ENCODE measurements around the gene NDRG4. TPM values are rescaled to one million over a fixed set of nuclear protein-coding genes. Genes with fewer than 3 reads are reported as not detected.
A peak's percentile ranks its signal among the peaks of the same experiment; 100 is the strongest.

Gene NDRG4
- total and polyA plus RNA-seq, 2 experiments from 2014 or later: 16.3 to 32.1 TPM

- TF ChIP-seq, protein P1, sequence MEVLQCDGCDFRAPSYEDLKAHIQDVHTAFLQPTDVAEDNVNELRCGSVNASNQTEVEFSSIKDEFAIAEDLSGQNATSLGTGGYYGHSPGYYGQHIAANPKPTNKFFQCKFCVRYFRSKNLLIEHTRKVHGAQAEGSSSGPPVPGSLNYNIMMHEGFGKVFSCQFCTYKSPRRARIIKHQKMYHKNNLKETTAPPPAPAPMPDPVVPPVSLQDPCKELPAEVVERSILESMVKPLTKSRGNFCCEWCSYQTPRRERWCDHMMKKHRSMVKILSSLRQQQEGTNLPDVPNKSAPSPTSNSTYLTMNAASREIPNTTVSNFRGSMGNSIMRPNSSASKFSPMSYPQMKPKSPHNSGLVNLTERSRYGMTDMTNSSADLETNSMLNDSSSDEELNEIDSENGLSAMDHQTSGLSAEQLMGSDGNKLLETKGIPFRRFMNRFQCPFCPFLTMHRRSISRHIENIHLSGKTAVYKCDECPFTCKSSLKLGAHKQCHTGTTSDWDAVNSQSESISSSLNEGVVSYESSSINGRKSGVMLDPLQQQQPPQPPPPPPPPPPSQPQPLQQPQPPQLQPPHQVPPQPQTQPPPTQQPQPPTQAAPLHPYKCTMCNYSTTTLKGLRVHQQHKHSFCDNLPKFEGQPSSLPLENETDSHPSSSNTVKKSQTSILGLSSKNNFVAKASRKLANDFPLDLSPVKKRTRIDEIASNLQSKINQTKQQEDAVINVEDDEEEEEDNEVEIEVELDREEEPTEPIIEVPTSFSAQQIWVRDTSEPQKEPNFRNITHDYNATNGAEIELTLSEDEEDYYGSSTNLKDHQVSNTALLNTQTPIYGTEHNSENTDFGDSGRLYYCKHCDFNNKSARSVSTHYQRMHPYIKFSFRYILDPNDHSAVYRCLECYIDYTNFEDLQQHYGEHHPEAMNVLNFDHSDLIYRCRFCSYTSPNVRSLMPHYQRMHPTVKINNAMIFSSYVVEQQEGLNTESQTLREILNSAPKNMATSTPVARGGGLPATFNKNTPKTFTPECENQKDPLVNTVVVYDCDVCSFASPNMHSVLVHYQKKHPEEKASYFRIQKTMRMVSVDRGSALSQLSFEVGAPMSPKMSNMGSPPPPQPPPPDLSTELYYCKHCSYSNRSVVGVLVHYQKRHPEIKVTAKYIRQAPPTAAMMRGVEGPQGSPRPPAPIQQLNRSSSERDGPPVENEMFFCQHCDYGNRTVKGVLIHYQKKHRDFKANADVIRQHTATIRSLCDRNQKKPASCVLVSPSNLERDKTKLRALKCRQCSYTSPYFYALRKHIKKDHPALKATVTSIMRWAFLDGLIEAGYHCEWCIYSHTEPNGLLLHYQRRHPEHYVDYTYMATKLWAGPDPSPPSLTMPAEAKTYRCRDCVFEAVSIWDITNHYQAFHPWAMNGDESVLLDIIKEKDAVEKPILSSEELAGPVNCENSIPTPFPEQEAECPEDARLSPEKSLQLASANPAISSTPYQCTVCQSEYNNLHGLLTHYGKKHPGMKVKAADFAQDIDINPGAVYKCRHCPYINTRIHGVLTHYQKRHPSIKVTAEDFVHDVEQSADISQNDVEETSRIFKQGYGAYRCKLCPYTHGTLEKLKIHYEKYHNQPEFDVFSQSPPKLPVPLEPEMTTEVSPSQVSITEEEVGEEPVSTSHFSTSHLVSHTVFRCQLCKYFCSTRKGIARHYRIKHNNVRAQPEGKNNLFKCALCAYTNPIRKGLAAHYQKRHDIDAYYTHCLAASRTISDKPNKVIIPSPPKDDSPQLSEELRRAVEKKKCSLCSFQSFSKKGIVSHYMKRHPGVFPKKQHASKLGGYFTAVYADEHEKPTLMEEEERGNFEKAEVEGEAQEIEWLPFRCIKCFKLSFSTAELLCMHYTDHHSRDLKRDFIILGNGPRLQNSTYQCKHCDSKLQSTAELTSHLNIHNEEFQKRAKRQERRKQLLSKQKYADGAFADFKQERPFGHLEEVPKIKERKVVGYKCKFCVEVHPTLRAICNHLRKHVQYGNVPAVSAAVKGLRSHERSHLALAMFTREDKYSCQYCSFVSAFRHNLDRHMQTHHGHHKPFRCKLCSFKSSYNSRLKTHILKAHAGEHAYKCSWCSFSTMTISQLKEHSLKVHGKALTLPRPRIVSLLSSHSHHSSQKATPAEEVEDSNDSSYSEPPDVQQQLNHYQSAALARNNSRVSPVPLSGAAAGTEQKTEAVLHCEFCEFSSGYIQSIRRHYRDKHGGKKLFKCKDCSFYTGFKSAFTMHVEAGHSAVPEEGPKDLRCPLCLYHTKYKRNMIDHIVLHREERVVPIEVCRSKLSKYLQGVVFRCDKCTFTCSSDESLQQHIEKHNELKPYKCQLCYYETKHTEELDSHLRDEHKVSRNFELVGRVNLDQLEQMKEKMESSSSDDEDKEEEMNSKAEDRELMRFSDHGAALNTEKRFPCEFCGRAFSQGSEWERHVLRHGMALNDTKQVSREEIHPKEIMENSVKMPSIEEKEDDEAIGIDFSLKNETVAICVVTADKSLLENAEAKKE (CRISPR knock-in tag; IDR thresholded peaks at IDR 0.05): no peak
- TF ChIP-seq, protein P2, sequence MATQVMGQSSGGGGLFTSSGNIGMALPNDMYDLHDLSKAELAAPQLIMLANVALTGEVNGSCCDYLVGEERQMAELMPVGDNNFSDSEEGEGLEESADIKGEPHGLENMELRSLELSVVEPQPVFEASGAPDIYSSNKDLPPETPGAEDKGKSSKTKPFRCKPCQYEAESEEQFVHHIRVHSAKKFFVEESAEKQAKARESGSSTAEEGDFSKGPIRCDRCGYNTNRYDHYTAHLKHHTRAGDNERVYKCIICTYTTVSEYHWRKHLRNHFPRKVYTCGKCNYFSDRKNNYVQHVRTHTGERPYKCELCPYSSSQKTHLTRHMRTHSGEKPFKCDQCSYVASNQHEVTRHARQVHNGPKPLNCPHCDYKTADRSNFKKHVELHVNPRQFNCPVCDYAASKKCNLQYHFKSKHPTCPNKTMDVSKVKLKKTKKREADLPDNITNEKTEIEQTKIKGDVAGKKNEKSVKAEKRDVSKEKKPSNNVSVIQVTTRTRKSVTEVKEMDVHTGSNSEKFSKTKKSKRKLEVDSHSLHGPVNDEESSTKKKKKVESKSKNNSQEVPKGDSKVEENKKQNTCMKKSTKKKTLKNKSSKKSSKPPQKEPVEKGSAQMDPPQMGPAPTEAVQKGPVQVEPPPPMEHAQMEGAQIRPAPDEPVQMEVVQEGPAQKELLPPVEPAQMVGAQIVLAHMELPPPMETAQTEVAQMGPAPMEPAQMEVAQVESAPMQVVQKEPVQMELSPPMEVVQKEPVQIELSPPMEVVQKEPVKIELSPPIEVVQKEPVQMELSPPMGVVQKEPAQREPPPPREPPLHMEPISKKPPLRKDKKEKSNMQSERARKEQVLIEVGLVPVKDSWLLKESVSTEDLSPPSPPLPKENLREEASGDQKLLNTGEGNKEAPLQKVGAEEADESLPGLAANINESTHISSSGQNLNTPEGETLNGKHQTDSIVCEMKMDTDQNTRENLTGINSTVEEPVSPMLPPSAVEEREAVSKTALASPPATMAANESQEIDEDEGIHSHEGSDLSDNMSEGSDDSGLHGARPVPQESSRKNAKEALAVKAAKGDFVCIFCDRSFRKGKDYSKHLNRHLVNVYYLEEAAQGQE (IDR thresholded peaks at IDR 0.05; ENCODE audit: unreplicated experiment): no peak
These were observed 2.4 kb downstream of the NDRG4 start (continued) for GRCh38 chr16:58502217-58502921.

- Histone ChIP-seq H3F3A (replicated peaks; ENCODE audit: low read depth) (no peaks in the 10 kb centered on the region), H3K36me3 (ENCODE audit: insufficient read depth) (no peaks in the 10 kb centered on the region), H3K79me2 (replicated peaks; ENCODE audit: insufficient read depth) (no peaks in the 10 kb centered on the region), H3K9me2 (ENCODE audit: insufficient read depth) (no peaks in the 10 kb centered on the region), H3K27ac (ENCODE audit: low read depth) (no peak overlapping the region), H3K4me3 (no peak overlapping the region), H2AFZ (no peak overlapping the region), H3K4me1 (ENCODE audit: insufficient read depth) (peaks cover 4% of the 10 kb centered on the region; the same call in 1 of the 2 replicates), H4K20me1 (replicated peaks; ENCODE audit: insufficient read depth) (peaks cover 4% of the 10 kb centered on the region; the same call in 1 of the 2 replicates), H3K27me3 (ENCODE audit: insufficient read depth) (no peaks in the 10 kb centered on the region), H3K4me2 (no peak overlapping the region)
- Mint-ChIP-seq H3K9me3 (no peaks in the 10 kb centered on the region; the same call in 2 of the 3 replicates), H3K36me3 (ENCODE audit: low read depth) (no peaks in the 10 kb centered on the region), H3K4me3 (no peak overlapping the region), H3K4me1 (peaks cover 21% of the 10 kb centered on the region), H3K27ac (peak overlapping the region; percentile 80), H3K27me3 (ENCODE audit: insufficient read depth, low read depth, poor library complexity) (peaks cover 27% of the 10 kb centered on the region)
- DNase-seq (ENCODE audit: low spot score) (no peak), ATAC-seq (no peak)
- TF ChIP-seq, protein P3, sequence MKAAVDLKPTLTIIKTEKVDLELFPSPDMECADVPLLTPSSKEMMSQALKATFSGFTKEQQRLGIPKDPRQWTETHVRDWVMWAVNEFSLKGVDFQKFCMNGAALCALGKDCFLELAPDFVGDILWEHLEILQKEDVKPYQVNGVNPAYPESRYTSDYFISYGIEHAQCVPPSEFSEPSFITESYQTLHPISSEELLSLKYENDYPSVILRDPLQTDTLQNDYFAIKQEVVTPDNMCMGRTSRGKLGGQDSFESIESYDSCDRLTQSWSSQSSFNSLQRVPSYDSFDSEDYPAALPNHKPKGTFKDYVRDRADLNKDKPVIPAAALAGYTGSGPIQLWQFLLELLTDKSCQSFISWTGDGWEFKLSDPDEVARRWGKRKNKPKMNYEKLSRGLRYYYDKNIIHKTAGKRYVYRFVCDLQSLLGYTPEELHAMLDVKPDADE (IDR thresholded peaks at IDR 0.05): no peak
- TF ChIP-seq ZNF331 (CRISPR knock-in tag; IDR thresholded peaks at IDR 0.05; ENCODE audit: low read depth) (no peak), EZH2 (IDR thresholded peaks at IDR 0.05; ENCODE audit: low read depth, unreplicated experiment) (no peak)
These were observed 3.4 kb downstream of the NDRG4 start for GRCh38 chr16:58503166-58503862.
